Kidney epithelial cell (primary cell): ENCODE data around the gene SRRM4. TPM values are rescaled to one million over a fixed set of nuclear protein-coding genes. Genes with fewer than 3 reads are reported as not detected.

ENCODE experiments used
- DNase-seq: peaks from one replicate; pipeline ENCODE4 v3.0.0-alpha.2; 2010; ENCODE audit warnings: low read depth
- H3K27me3 ChIP-seq: 2 replicates; pipeline ENCODE4 v1.6.0; 2011; ENCODE audit warnings: low read length; ENCODE audit not compliant: control insufficient read depth, insufficient read depth
- H3K36me3 ChIP-seq: 2 replicates; pipeline ENCODE4 v1.5.1; 2011; ENCODE audit warnings: low read length; ENCODE audit not compliant: control insufficient read depth, insufficient read depth
- H3K4me3 ChIP-seq: 2 replicates; pipeline ENCODE4 v1.5.1; 2011; ENCODE audit warnings: low read depth, mild to moderate bottlenecking, control low read depth, low read length
- CTCF ChIP-seq: IDR thresholded peaks from 2 replicates; pipeline ENCODE4 v1.5.1; 2011; ENCODE audit warnings: mild to moderate bottlenecking, moderate library complexity, low read length, control low read depth, inconsistent platforms; ENCODE audit not compliant: insufficient read depth, poor library complexity, severe bottlenecking
- total RNA-seq: library from RNA; depleted of rRNA; stranded (reverse); fragments of >200 nt; gene quantifications from 2 replicates; pipeline ENCODE4 v1.2.3, GENCODE V29; 2015

Gene SRRM4
- total RNA-seq, 1 donor from 2014 or later = 0.42 TPM

GRCh38 chr12:119122751-119123150, 141.4 kb downstream of the SRRM4 start:
- TF ChIP-seq CTCF = no peak

GRCh38 chr12:119128527-119128926, 147.2 kb downstream of the SRRM4 start:
- Histone ChIP-seq H3K4me3 (no peak overlapping the region), H3K36me3 (no peaks in the 10 kb centered on the region), H3K27me3 (no peaks in the 10 kb centered on the region)
- no peak for DNase-seq
- no peak for TF ChIP-seq CTCF

More at GRCh38 chr12:119122751-119123150, 141.4 kb downstream of the SRRM4 start:
- DNase-seq = no peak
- H3K4me3 ChIP-seq = no peak overlapping the region
- no peaks in the 10 kb centered on the region for H3K27me3 ChIP-seq
- no peaks in the 10 kb centered on the region for H3K36me3 ChIP-seq

- no peak for TF ChIP-seq CTCF
- no peaks in the 10 kb centered on the region for H3K27me3 ChIP-seq
- no peaks in the 10 kb centered on the region for H3K36me3 ChIP-seq
- DNase-seq = no peak
- H3K4me3 ChIP-seq = no peak overlapping the region
Measured at GRCh38 chr12:119129827-119130434, 148.6 kb downstream of the SRRM4 start.

GRCh38 chr12:119130523-119130922, 149.2 kb downstream of the SRRM4 start:
- no peak for TF ChIP-seq CTCF
- Histone ChIP-seq H3K4me3 (no peak overlapping the region), H3K27me3 (no peaks in the 10 kb centered on the region), H3K36me3 (no peaks in the 10 kb centered on the region)
- DNase-seq = no peak

GRCh38 chr12:119134284-119135072, 153.1 kb downstream of the SRRM4 start:
- H3K4me3 ChIP-seq = no peak overlapping the region
- H3K36me3 ChIP-seq = no peaks in the 10 kb centered on the region
- TF ChIP-seq CTCF = no peak
- no peak for DNase-seq
- no peaks in the 10 kb centered on the region for H3K27me3 ChIP-seq

GRCh38 chr12:119136811-119137410, 155.6 kb downstream of the SRRM4 start:
- Histone ChIP-seq H3K27me3 (no peaks in the 10 kb centered on the region), H3K4me3 (no peak overlapping the region), H3K36me3 (no peaks in the 10 kb centered on the region)
- TF ChIP-seq CTCF = no peak
- DNase-seq = no peak
